Ishikawa (cell line): ENCODE data around the gene LMF1.

Source experiments
- CEBPB ChIP-seq: IDR thresholded peaks from 2 replicates; pipeline ENCODE4 v1.6.1; 2012
- EGR1 ChIP-seq: IDR thresholded peaks from 2 replicates; pipeline ENCODE4 v1.6.1; 2012
- EP300 ChIP-seq: IDR thresholded peaks from 2 replicates; pipeline ENCODE4 v1.6.1; 2012; ENCODE audit warnings: borderline replicate concordance
- FOXM1 ChIP-seq: IDR thresholded peaks from 2 replicates; pipeline ENCODE4 v1.6.1; 2012; ENCODE audit warnings: low read depth, borderline replicate concordance
- RAD21 ChIP-seq: IDR thresholded peaks from 2 replicates; pipeline ENCODE4 v1.6.1; 2012; ENCODE audit warnings: low read depth
- TAF1 ChIP-seq: IDR thresholded peaks from 2 replicates; pipeline ENCODE4 v1.6.1; 2012; ENCODE audit warnings: low read depth, mild to moderate bottlenecking
- TEAD4 ChIP-seq: IDR thresholded peaks from 2 replicates; pipeline ENCODE4 v1.6.1; 2012
- YY1 ChIP-seq: IDR thresholded peaks from 2 replicates; pipeline ENCODE4 v1.6.1; 2012; ENCODE audit warnings: low read depth
- TF ChIP-seq, protein P1 (sequence below): IDR thresholded peaks from 2 replicates; pipeline ENCODE4 v1.6.1; 2012
- TF ChIP-seq, protein P2 (sequence below): IDR thresholded peaks from 2 replicates; pipeline ENCODE4 v1.6.1; 2012; ENCODE audit warnings: low read depth, mild to moderate bottlenecking
- TF ChIP-seq, protein P3 (sequence below): IDR thresholded peaks from 2 replicates; pipeline ENCODE4 v1.6.1; 2012

DNA sequence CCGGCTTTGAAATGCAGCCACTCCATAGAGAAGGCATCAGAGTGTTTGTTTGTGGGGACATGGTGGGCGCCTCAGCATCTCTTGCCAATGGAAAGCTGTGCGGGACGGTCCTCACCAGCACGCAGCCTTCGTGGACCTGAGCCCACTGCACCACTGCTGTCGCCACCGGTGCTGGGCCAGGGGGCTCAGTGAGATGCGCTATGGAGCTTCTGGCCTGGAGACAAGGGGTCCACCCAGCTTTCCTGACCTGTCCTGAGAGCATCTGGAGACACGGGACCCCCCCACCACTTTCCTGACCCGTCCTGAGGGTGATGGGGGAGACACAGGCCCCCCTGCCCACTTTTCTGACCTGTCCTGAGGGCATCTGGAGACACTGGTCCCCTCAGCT, 79.4 kb downstream of the LMF1 start:
- TF ChIP-seq YY1: no peak
- no peak for TF ChIP-seq TAF1
- TF ChIP-seq, protein P1, sequence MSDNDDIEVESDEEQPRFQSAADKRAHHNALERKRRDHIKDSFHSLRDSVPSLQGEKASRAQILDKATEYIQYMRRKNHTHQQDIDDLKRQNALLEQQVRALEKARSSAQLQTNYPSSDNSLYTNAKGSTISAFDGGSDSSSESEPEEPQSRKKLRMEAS: no peak
- no peak for TF ChIP-seq TEAD4
- no peak for TF ChIP-seq CEBPB
- no peak for TF ChIP-seq RAD21
- TF ChIP-seq, protein P2, sequence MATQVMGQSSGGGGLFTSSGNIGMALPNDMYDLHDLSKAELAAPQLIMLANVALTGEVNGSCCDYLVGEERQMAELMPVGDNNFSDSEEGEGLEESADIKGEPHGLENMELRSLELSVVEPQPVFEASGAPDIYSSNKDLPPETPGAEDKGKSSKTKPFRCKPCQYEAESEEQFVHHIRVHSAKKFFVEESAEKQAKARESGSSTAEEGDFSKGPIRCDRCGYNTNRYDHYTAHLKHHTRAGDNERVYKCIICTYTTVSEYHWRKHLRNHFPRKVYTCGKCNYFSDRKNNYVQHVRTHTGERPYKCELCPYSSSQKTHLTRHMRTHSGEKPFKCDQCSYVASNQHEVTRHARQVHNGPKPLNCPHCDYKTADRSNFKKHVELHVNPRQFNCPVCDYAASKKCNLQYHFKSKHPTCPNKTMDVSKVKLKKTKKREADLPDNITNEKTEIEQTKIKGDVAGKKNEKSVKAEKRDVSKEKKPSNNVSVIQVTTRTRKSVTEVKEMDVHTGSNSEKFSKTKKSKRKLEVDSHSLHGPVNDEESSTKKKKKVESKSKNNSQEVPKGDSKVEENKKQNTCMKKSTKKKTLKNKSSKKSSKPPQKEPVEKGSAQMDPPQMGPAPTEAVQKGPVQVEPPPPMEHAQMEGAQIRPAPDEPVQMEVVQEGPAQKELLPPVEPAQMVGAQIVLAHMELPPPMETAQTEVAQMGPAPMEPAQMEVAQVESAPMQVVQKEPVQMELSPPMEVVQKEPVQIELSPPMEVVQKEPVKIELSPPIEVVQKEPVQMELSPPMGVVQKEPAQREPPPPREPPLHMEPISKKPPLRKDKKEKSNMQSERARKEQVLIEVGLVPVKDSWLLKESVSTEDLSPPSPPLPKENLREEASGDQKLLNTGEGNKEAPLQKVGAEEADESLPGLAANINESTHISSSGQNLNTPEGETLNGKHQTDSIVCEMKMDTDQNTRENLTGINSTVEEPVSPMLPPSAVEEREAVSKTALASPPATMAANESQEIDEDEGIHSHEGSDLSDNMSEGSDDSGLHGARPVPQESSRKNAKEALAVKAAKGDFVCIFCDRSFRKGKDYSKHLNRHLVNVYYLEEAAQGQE: no peak
- TF ChIP-seq EP300: no peak
- TF ChIP-seq FOXM1: no peak
- TF ChIP-seq EGR1: no peak
- TF ChIP-seq, protein P3, sequence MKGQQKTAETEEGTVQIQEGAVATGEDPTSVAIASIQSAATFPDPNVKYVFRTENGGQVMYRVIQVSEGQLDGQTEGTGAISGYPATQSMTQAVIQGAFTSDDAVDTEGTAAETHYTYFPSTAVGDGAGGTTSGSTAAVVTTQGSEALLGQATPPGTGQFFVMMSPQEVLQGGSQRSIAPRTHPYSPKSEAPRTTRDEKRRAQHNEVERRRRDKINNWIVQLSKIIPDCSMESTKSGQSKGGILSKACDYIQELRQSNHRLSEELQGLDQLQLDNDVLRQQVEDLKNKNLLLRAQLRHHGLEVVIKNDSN: no peak
